GM23248 (cell line): Measurements from ENCODE around the gene RXRB. TPM values are rescaled to one million over a fixed set of nuclear protein-coding genes. Genes with fewer than 3 reads are reported as not detected.

ENCODE experiments used
- DNase-seq: peaks from one replicate; pipeline ENCODE4 v3.0.0-alpha.2; 2015
- H2AFZ ChIP-seq: fragments of 200-600 bp; sonication (generic); 2 replicates; pipeline ENCODE4 v1.6.1; 2016; ENCODE audit warnings: antibody characterized with exemption
- H3F3A ChIP-seq: fragments of 200-600 bp; sonication (generic); 2 replicates; pipeline ENCODE4 v1.6.1; 2016; ENCODE audit warnings: mild to moderate bottlenecking, antibody characterized with exemption, mixed run types; ENCODE audit not compliant: insufficient read depth
- H3K27ac ChIP-seq: fragments of 200-600 bp; sonication (generic); 2 replicates; pipeline ENCODE4 v1.5.1; 2016; ENCODE audit warnings: mild to moderate bottlenecking
- H3K27me3 ChIP-seq: fragments of 200-600 bp; sonication (generic); replicated peaks from 2 replicates; pipeline ENCODE4 v1.6.1; 2016; ENCODE audit warnings: mild to moderate bottlenecking; ENCODE audit not compliant: insufficient read depth
- H3K36me3 ChIP-seq: fragments of 200-600 bp; sonication (generic); 2 replicates; pipeline ENCODE4 v1.6.1; 2016; ENCODE audit warnings: low read depth, mild to moderate bottlenecking
- H3K4me1 ChIP-seq: fragments of 200-600 bp; sonication (generic); 2 replicates; pipeline ENCODE4 v1.6.1; 2016; ENCODE audit warnings: mild to moderate bottlenecking; ENCODE audit not compliant: insufficient read depth
- H3K4me2 ChIP-seq: fragments of 200-600 bp; sonication (generic); one replicate; pipeline ENCODE4 v1.6.1; 2016; ENCODE audit warnings: mild to moderate bottlenecking; ENCODE audit not compliant: unreplicated experiment
- H3K4me3 ChIP-seq: fragments of 200-600 bp; sonication (generic); 2 replicates; pipeline ENCODE4 v1.5.1; 2016; ENCODE audit warnings: mild to moderate bottlenecking
- H3K79me2 ChIP-seq: fragments of 200-600 bp; sonication (generic); 2 replicates; pipeline ENCODE4 v1.6.1; 2016; ENCODE audit warnings: mild to moderate bottlenecking; ENCODE audit not compliant: insufficient read depth
- H3K9ac ChIP-seq: fragments of 200-600 bp; sonication (generic); 2 replicates; pipeline ENCODE4 v1.6.1; 2016; ENCODE audit warnings: mild to moderate bottlenecking
- H3K9me2 ChIP-seq: fragments of 200-600 bp; sonication (generic); 2 replicates; pipeline ENCODE4 v1.6.1; 2016; ENCODE audit warnings: mixed run types, mild to moderate bottlenecking, moderate library complexity; ENCODE audit not compliant: insufficient read depth
- H3K9me3 ChIP-seq: fragments of 200-600 bp; sonication (generic); one replicate; pipeline ENCODE4 v1.6.1; 2017; ENCODE audit warnings: low read depth
- H4K20me1 ChIP-seq: fragments of 200-600 bp; sonication (generic); 2 replicates; pipeline ENCODE4 v1.6.0; 2016; ENCODE audit not compliant: insufficient read depth
- EZH2 ChIP-seq: fragments of 200-600 bp; sonication (generic); IDR thresholded peaks from 2 replicates; pipeline ENCODE4 v1.6.1; 2018; ENCODE audit warnings: antibody characterized with exemption, mild to moderate bottlenecking; ENCODE audit not compliant: insufficient read depth, poor library complexity, severe bottlenecking
- EZH2phosphoT487 ChIP-seq: fragments of 200-600 bp; sonication (generic); IDR thresholded peaks from 2 replicates; pipeline ENCODE4 v1.6.1; 2018; ENCODE audit warnings: antibody characterized with exemption, moderate library complexity, mild to moderate bottlenecking, low read depth; ENCODE audit not compliant: insufficient read depth
- WGBS, 2 experiments: methylation state at CpG; one replicate each; pipeline ENCODE4 v1.1.6; 2015 to 2017; ENCODE audit warnings: low lambda C conversion rate in 2 of 2, low coverage in 1 of 2; ENCODE audit errors: missing lambda C conversion rate in 2 of 2; 5-methylcytosine and 5-hydroxymethylcytosine counted together
- in situ Hi-C: fragments of 300-500 bp; cut with MboI; formaldehyde crosslinking; loops from 2 replicates; pipeline ENCODE4 v1.15.0; 2020
- polyA plus RNA-seq: library from polyadenylated mRNA; unstranded; fragments of >200 nt; fragmentation: Nextera tagmentation; extraction: Ambion mirVana; gene quantifications from 2 replicates; pipeline ENCODE4 v1.2.1, GENCODE V29; 2016
- total RNA-seq: library from RNA; depleted of rRNA; stranded (reverse); fragments of >200 nt; shearing (Covaris generic); gene quantifications from 2 replicates; pipeline ENCODE4 v1.2.3, GENCODE V29; 2014

RXRB gene
- total and polyA plus RNA-seq, 2 experiments from 2014 or later: 27.7 to 28.1 TPM

- peak overlapping the region; percentile 99 for H3K27ac ChIP-seq
- H3K9me2 ChIP-seq: no peaks in the 10 kb centered on the region
- no peak for TF ChIP-seq EZH2
- H4K20me1 ChIP-seq: no peaks in the 10 kb centered on the region; the same call in 1 of the 2 replicates
- peak; percentile 34 for DNase-seq
- WGBS, 2 experiments: 46 to 50% methylated on average over 6 of the region's 6 CpGs
- peak overlapping the region; percentile 99 for H3K4me3 ChIP-seq
- H3K4me1 ChIP-seq: peaks cover 37% of the 10 kb centered on the region
- H3K79me2 ChIP-seq: peaks cover 69% of the 10 kb centered on the region
- H3F3A ChIP-seq: peaks cover 49% of the 10 kb centered on the region
- in situ Hi-C loops: no loop called here
- H3K9me3 ChIP-seq: no peaks in the 10 kb centered on the region
- H3K4me2 ChIP-seq: peak overlapping the region; percentile 100
- no peak overlapping the region for H2AFZ ChIP-seq
- H3K36me3 ChIP-seq: peaks cover 11% of the 10 kb centered on the region
- no peaks in the 10 kb centered on the region for H3K27me3 ChIP-seq
- peak overlapping the region; percentile 100 for H3K9ac ChIP-seq
These were observed 1.5 kb upstream of the RXRB start for GRCh38 chr6:33201935-33202334.

- no peaks in the 10 kb centered on the region; the same call in 1 of the 2 replicates for H4K20me1 ChIP-seq
These were observed 681 bp upstream of the RXRB start for GRCh38 chr6:33201147-33201545.

DNA sequence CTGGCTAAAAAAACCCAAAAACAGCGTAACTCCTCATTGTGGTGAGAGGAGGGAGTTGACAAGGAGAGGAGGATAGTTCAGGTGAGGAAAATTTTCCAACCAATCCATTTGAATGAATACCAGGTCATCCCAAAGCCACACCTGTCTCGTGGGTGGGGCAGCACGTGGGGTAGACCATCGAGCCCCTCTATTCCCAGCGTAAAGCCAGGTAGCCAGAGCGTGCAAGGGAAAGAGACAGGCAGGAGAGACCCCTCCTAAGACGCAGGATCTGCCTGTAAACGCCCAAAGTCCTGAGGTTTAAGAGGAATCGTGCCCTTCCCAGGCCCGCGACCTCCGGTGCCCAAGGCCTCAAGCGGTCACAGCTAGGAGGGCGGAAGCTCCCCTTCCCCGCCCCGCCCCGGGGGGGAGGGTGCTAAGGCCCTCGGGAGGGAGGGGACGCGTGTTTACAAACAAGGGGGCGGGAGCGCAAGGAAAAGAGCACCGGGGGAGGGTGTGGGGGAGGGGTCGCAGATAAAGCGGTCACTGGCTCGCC, 712 bp downstream of the RXRB start:
- Histone ChIP-seq H3K4me1 (peaks cover 15% of the 10 kb centered on the region), H3K36me3 (peaks cover 24% of the 10 kb centered on the region), H3K27ac (peak overlapping the region; percentile 99), H3K4me3 (peak overlapping the region; percentile 99), H2AFZ (peak overlapping the region; percentile 77), H4K20me1 (no peaks in the 10 kb centered on the region; the same call in 1 of the 2 replicates), H3K79me2 (peaks cover 74% of the 10 kb centered on the region), H3K9ac (peak overlapping the region; percentile 100), H3K27me3 (no peaks in the 10 kb centered on the region), H3F3A (peaks cover 35% of the 10 kb centered on the region), H3K9me2 (no peaks in the 10 kb centered on the region), H3K4me2 (peak overlapping the region; percentile 98), H3K9me3 (no peaks in the 10 kb centered on the region)
- peak; percentile 76 for DNase-seq
- in situ Hi-C loops: no loop called here
- TF ChIP-seq EZH2phosphoT487: no peak
- TF ChIP-seq EZH2: no peak
- WGBS, 2 experiments: 5 to 10% methylated on average over 8 to 26 of the region's 26 CpGs

More at GRCh38 chr6:33201147-33201545, 681 bp upstream of the RXRB start:
- H3K9me3 ChIP-seq: no peaks in the 10 kb centered on the region
- H3F3A ChIP-seq: peaks cover 49% of the 10 kb centered on the region
- H2AFZ ChIP-seq: peak overlapping the region; percentile 66
- no peaks in the 10 kb centered on the region for H3K9me2 ChIP-seq
- H3K9ac ChIP-seq: peak overlapping the region; percentile 100
- peaks cover 29% of the 10 kb centered on the region for H3K4me1 ChIP-seq
- peak overlapping the region; percentile 99 for H3K27ac ChIP-seq
- no peaks in the 10 kb centered on the region for H3K27me3 ChIP-seq
- no peak for TF ChIP-seq EZH2
- no peak for TF ChIP-seq EZH2phosphoT487
- peaks cover 13% of the 10 kb centered on the region for H3K36me3 ChIP-seq
- peak overlapping the region; percentile 100 for H3K4me2 ChIP-seq
- DNase-seq: no peak
- peaks cover 74% of the 10 kb centered on the region for H3K79me2 ChIP-seq
- H3K4me3 ChIP-seq: peak overlapping the region; percentile 99
- 1 to 4% methylated on average over 14 of the region's 14 CpGs for WGBS, 2 experiments
- in situ Hi-C loops: no loop called here

DNA sequence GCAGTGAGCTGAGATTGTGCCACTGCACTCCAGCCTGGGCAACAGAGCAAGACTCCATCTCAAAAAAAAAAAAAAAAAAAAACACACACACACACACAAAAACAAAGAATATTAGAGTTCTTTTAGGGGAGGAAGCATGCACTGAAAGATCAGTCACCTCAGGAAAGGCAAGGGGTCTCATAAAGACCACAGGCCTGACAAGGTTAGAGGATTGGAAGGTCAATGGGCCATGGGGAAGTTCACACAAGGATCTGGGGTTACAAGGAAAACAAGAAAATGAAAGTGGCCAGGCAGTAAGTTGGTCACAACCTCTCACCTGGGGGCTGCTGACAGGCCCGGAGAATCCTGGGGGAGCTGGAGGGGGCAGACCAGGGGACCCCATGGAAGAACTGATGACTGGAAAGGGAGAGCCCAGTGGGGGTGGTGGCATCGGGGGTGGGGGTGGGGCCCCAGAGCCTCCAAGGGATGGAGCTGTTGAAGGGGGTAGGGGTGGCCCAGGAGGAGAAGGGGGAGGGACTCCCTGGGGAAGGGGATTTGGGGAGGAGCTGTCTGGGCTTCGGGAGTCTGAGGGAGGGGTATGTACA, 1.5 kb downstream of the RXRB start:
- no peaks in the 10 kb centered on the region for H3K9me3 ChIP-seq
- in situ Hi-C loops: no loop called here
- peak overlapping the region; percentile 100 for H3K9ac ChIP-seq
- no peak overlapping the region for H3K27ac ChIP-seq
- peaks cover 34% of the 10 kb centered on the region for H3F3A ChIP-seq
- WGBS, 2 experiments: 16 to 43% methylated on average over 1 to 3 of the region's 3 CpGs
- no peaks in the 10 kb centered on the region for H3K9me2 ChIP-seq
- peak overlapping the region; percentile 99 for H3K4me3 ChIP-seq
- no peak for DNase-seq
- H3K36me3 ChIP-seq: peaks cover 24% of the 10 kb centered on the region
- H2AFZ ChIP-seq: no peak overlapping the region
- peaks cover 71% of the 10 kb centered on the region for H3K79me2 ChIP-seq
- H4K20me1 ChIP-seq: no peaks in the 10 kb centered on the region; the same call in 1 of the 2 replicates
- H3K4me2 ChIP-seq: peak overlapping the region; percentile 98
- peaks cover 11% of the 10 kb centered on the region for H3K4me1 ChIP-seq
- H3K27me3 ChIP-seq: no peaks in the 10 kb centered on the region
- no peak for TF ChIP-seq EZH2
